Left hindlimb (tissue), 1 donor: ENCODE data around the gene SNX3.
"Not testable (repeated sequence)": the region's sequence is repeated elsewhere in the genome, so short reads cannot be mapped to it uniquely, and the experiment has no call there.

Source experiments
- DNase-seq: peaks from one replicate; pipeline ENCODE4 v3.0.0-alpha.2; 2018

The SNX3 gene

DNA sequence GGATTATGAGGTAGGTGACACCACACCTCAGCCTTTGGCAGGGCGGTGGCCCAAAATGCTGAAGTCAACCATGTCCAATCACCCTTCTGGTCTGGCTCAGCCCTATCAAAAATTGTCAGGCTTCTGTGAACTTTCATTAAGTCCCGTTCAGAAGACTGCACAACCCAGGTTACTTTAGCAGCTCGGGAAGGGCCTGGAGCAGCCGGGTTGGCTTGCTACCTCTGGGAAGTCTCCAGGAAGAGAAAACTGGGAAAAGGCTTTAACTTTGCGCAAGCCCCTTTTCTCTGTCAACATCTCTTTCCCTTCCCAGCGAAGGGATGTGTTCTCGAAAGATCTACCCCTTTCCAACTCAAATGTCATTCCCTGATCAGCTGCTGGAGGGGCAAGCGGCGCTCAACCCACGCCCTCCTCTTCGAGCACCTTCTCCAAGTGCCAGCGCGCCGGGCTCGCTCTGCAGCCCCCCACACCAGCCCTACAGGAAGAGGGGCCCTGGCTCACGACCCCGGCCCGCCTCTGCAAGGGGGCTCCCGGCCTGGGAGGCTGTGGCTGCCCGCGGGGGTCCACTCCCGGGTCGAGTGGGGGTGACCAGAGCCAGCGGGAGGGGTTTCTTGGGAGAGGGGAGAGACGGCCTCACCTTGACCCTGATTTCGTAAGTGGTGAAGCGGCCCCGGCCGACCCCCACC, 573 bp downstream of the SNX3 start:
- DNase-seq: peak; percentile 36

DNA sequence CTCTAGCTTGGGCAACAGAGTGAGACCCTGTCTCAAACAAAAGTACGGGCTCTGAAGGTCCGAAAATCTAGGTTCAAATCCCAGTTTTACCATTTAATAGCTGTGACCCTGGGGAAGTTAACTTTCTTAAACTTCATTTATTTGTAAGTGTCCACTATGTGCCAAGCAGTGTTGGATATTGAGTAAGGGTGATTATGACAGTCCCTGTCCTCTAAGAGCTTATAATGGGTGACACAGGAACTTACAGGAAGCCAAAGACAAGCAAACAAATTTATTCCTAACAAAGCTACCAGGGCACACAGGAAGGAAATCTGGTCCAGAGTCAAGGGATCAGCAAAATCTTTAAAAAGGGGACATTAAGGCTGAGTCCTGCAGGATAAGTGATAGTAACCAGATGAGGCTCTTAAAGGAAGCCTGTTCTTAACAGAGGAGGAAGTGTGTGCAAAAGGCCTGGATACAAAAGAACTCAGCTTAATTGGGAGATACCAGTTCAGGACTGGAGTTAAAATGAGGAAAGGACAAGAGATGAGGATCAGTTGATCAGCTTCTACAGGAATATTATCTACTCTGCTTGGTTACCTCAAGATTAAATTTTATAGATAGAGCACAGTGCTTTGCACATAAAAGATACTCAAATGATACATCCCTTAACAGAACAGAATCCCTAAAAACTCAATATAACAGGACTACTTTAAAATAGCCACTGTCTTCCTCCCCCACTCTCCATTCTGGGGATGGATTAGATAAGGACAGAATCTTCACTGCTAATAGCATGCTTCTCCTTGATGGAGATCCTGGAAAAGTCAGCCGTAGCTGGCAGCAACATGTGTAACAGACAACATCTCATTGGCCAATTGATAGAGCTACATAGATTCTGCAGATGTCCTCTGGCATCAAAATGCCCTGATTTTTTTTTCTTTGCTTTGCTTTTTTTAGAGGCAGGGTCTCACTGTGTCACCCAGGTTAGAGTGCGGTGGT, 6.1 kb downstream of the SNX3 start:
- DNase-seq: no peak

DNA sequence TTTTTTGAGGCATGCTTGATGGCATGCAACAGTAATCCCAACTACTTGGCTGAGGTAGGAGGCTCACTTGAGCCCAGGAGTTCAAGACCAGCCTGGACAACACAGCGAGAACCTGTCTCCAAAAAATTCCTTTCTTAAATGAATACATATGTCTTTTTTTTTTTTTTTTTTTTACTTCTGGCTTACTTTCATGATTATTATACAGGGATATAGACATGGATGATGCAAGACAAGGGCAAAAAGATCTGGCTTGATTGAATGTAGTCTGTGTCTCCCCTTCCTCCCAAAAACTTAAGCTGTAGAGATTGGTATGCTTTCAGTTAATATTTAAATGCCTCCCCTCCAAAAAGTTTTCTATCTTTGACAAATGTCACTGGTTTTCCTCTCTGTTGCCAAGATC, 7.6 kb downstream of the SNX3 start:
- no peak for DNase-seq

DNA sequence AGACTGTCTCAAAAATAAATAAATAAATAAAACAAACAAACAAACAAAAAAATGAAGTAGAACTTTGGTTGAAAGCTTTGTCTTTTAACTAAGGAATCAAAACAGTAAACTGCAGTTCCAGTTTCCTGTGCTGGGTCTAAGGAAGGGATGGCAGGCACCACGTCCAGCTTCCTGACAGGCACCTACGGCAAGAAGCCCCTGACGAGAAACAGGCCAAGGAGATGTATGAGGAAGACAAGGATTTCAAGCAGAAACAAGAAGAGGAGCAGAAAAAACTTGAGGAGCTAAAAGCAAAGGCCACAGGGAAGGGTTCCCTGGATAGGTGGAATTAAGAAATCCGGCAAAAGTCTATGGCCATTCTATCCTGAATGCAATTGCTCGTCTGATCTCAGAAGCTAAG, 8.8 kb downstream of the SNX3 start:
- no peak for DNase-seq

DNA sequence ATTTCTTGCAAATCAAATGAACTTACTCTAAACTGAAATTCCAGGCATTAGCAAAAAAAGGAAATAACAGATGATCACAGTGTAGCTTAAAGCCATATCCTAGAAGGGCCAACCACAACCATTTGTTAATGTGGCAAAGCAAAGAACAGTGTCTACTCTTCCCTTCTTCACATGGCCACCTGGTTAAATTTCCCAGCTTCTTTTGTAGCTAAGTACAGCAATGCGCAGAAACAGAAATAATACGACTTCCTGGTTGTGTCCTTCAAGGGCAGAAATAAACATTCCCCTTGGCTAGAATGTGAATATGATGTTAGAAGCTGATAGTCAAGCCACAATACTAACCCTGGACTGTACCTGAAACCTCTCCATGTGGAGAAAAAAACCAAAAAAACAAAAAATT, 9.6 kb downstream of the SNX3 start:
- DNase-seq: no peak

DNA sequence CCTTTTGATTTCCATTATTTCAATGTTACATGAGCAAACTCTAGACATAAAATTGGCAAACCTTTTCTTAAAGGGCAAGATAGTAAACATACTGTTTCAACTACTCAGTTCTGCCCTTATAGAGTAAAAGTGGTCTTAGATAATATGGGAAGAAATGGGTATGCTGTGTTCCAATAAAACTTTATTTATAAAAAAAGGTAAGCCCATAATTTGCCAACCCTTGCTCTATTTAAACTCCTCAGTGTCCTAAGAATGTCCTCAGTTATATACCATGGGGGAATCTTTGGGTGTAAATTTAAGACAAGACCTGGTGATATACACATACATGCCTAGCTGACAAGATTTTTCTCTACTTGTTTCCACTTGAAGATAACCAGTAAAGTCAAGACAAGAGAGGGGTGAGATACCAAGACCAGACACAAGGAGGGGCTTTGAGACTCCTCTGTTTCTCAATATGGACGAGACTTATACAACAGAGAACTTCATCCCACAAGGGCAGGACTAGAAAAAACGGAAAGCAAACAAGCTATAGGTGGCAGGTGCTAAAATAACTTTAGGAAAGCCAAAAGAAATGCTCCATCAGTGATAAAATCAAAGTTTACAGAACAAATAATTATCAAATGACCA, 10.5 kb downstream of the SNX3 start:
- no peak for DNase-seq

DNA sequence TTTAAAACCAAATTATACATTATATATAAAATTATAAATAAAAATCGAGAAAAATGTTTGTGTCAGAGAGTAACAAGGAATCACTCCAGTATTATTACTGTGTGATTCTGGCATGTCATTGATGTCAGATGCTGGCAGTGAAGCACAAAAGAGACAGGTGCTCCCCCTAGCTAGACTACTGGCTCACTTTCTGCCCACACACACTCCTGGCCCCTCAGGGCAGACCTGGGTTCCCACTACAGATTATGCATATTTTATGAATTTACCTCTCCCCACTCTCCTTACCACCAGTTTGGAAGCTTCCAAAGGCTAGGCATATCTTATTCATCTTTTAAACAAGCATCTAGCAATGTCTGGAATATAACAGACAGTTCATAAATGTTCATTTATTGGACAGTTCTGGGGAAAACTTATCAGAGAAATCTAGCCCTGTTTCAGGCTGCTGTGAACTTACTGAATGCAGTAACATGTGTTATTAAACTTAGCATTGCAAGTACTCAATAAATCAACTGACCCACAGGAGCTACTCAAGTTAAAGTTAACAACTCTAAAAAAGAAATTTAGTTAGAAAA, 12.8 kb downstream of the SNX3 start:
- no peak for DNase-seq

DNA sequence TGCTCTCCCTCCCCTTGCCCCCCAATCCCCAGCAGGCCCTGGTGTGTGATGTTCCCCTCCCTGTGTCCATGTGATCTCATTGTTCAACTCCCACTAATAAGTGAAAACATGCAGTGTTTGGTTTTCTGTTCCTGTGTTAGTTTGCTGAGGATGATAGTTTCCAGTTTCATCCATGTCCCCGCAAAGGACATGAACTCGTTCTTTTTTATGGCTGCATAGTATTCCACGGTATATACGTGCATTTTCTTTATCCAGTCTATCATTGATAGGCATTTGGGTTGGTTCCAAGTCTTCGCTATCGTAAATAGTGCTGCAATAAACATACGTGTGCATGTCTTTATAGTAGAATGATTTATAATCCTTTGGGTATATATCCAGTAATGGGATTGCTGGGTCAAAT, 15.7 kb downstream of the SNX3 start:
- not testable (repeated sequence) for DNase-seq

DNA sequence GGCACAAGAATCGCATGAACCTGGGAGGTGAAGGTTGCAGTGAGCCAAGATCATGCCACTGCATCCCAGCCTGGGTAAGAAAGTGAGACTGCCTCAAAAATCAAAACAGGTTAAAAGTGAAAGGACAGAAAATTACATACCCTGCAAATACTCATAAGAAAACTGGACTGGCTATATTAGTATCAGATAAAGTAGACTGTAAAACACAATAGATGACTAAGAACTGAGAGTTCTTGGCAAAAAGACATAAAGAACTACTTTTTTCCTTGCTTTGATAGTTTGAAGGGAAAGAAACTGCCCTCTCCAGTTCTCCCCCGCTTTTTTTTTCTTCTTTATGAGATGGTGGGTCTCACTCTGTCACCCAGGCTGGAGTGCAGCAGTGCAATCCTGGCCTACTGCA, 17.0 kb downstream of the SNX3 start:
- no peak for DNase-seq

DNA sequence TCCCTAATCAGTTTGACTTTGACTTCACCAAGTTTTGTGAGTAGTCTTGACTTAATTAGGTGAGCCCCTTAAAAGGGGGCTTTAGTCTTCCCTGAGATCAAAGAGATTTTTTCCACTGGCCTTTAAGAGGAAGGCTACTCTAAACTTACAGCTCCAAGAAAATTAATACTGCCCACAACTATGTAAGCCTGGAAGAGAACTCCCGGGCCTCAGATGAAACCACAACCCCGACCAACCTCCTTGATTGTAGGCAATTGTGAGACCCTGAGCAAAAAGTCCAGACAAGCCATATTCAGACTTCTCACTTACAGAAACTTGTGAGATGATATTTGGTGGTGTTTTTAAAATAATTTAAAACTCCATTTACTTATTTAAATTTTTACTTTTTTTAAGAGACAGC, 18.1 kb downstream of the SNX3 start:
- no peak for DNase-seq

DNA sequence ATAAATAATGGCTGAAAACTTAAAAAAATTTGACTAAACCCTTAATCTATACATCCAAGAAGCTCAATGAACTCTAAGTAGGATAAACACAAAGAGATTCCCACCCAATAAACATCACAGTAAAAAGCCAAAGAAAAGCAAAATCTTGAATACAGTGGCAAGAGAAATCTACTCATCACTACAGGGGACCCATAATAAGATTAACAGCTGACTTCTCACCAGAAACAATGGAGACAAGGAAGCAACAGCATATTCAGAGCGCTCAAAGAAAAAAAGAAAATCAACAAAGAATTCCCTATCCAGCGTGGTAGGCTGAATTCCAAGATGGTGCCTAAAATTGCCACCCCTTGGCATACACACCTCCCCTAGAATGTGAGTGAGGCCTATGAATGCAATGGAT, 18.6 kb downstream of the SNX3 start:
- DNase-seq: no peak

DNA sequence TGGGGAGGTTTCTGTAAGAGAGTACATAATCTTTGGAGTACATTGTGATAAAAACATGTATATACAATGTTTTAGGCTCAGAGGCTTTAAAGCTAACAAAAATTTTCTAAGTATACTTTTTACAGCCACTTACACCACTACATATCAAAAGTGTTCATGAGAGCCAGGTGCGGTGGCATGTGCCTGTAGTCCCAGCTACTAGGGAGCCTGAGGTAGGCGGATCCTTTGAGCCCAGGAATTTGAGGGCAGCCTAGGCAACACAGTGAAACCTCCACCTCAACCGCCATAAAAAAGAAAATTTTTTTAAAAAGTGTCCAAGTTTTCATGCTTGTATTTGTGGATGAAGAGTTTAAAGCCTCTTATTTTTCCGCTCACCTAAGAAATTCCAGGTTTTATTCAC, 22.5 kb downstream of the SNX3 start:
- no peak for DNase-seq

DNA sequence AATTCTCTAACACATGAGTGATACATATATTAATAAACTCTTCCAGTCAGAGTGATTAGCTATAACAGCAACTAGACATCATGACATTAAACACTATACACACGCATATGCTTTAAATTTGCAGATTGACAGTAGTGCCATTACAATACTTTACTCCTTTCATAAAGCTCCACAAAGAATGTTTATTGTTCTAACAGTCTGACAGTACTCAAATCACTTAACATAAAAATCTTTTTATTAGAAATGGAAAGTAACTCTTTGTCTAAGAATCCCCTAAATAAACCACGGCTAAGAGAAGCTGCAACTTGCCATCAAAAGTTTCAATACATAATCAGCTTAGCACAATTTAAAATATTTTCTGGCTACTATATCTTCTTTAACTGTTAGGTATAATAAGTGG, 24.0 kb downstream of the SNX3 start:
- no peak for DNase-seq

DNA sequence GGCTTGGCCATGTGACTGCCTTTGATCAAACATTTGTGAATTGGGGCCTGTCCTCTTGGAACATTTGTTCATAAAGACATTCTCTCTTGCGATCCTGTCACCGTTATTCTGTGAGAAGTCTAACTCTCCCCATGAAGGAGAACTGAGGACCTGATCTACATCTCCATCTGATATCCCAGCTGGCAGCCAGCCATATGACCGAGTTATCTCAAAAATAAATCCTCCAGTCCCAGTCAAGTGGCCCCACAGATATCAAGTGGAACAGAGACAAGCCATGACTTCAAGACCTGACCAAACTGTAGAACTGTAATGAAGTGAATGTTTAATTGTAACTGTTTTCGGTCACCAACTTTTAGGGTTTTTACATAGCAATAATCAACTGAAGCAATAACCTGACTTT, 25.7 kb downstream of the SNX3 start:
- no peak for DNase-seq

DNA sequence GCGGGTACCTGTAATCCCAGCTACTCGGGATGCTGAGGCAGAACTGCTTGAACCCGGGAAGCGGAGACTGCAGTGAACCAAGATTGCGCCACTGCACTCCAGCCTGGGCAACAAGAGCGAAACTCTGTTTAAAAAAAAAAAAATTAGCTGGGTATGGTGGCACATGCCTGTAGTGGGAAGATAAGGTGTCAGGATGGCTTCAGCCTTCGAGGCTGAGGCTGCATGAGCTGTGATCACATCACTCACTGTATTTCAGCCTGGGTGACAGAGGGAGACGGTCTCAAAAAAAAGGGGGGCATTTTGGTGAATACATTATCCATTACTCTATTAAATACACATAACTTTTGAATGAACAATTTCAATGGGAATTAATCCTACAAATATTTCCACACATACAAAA, 32.4 kb downstream of the SNX3 start:
- no peak for DNase-seq

DNA sequence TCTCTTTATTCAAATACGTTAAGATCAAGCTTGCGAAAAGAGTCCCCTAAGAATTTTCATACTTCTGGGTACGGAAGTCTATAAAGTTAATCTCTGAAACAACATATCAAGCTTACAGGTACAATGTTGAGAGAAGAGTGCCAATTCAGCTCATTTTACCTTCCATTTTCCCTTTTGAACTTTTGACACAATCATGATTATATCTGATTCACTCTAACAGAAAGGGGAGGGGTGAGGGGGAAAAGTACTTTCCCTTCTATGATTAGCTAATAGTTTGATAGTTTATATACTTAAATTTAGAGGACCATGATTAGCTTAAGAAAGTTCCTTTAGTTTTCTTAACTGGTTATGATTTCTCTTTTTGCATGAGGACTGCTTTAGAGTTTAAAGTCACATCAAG, 33.5 kb downstream of the SNX3 start:
- no peak for DNase-seq

DNA sequence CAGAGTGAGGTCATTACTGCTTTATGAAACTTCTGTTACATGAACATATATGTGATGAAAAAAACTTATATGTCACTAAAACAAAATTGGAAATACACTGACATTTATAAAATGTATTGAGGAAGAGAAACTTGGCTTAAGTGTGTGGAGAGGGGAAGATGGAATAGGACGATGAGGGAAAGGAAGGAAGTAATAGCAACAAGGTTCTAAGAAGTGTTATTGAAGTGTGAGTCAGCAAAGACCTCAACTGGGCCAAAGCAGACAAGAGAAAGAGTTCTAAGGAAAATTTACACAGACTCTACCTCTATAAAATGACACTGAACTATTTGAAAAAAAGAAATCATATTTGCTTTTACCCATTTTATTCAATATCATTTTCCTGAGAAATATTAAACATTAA, 38.3 kb downstream of the SNX3 start:
- no peak for DNase-seq

DNA sequence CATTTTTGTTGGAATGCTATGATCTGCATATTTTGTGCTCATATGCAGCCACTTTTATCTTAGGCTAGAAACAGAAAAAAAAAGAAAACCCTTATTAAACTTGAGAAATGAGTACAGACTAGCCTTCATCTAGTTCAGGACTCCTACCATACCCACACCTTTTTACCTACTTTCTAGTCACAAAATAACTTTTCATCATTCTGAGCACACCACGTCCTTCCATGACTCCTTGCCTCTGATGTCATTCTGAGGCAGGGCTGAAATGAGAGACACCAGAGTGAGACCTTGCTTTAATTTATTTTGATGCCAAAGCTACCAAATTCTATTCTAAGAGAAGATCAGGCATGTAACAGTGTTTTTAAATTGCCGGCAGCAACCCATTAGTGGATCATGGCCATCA, 38.8 kb downstream of the SNX3 start:
- no peak for DNase-seq

DNA sequence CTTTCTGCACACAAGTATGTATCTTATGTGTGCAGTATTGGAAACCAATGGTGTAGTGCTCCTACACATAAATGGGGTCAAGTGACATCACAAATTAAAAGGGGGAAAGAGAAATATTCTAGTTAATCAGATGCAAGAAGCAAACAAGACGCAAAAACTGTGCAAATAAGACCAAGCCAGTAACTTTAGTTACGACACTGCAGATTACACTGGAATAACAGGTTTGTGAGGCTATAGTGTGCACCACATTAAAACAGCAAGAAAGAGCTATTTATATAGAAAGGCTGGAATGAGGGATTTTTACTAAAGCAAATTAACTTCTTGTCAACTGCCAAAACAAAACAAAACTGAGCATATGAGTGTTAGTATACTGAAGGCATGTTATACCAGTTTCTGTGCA, 49.2 kb downstream of the SNX3 start:
- no peak for DNase-seq

DNA sequence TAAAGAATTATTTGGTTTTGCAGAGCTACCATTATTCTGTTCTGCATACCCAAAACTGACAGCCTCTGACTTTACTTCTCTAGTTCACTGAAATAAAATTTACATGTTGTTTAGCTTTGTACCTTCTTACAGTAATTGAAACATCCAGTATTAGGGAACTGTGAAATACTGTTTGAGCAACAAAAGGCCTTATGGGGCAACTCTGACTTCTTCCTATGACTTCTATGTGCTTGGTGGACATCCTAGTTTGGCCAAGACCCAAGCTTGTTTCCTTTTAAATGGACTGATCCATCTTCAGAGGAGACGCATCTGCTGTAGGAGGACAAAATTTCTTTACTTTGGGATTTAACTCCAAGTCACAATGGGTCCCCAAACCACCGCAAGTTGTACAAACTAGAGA, 50.3 kb downstream of the SNX3 start:
- no peak for DNase-seq

DNA sequence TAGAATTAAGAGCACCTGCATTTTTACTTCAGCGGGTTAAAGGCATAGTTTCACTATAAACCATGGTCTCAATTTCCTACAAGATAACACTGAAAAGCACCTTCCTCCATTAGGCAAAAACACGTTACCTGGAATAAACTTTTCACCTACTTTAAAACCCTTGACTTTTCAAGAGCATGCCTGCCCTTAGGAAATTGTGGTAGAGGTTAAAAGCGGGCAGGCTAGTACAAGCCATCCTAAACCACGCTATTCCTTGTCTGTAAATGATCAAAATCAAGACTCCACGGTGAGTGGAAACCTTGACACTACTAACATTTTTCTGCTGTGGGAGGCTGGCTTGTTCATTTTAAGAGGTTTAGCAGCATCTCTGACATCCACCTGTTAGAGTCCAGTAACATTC, 51.1 kb downstream of the SNX3 start:
- no peak for DNase-seq

DNA sequence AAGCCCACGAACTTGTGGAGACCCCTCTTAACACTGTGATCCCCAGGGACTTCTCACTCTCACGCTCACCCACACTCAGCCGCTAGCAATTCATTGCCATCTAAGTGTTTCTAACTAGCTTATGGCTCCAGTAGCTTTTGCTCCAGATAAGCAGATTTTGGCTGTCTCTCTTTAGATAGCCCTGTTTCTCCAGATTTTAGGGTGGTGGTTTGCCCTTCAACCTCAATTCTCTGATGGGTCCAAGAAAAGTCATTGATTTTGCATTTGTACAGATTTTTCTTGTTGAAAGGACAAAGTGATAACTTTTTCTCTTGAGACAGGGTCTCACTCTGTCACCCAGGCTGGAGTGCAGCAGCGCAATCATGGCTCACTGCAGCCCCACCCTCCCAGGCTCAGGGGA, 53.8 kb downstream of the SNX3 start:
- no peak for DNase-seq
